GM19025 (cell line): ENCODE results near the gene SULT1E1.

ENCODE experiments used
- ATAC-seq: cut with Tn5 transposase; IDR thresholded peaks from one replicate; pipeline ENCODE4 v1.9.1; 2021; ENCODE audit warnings: mild to moderate bottlenecking, low read depth, moderate library complexity; ENCODE audit not compliant: unreplicated experiment

Gene SULT1E1, protein sequence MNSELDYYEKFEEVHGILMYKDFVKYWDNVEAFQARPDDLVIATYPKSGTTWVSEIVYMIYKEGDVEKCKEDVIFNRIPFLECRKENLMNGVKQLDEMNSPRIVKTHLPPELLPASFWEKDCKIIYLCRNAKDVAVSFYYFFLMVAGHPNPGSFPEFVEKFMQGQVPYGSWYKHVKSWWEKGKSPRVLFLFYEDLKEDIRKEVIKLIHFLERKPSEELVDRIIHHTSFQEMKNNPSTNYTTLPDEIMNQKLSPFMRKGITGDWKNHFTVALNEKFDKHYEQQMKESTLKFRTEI

DNA sequence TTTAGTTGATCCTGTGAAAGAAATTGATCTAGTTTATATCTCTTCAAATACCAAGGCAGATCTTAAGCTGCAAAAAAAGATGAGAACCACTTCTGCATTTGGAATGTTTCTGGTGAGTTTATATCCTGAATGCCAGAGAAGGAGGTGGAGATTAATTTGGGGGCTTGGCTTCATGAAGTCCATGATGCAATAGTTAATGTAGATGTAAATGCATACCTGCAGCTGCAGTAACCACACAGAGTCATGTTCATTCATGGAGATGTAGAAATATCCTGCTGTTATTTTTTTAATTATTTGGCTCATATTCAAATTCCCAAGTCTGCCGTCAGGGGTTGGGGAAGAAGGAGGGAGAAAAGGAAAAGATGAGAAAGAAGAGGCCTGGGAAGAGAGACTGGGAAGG lies at the start of gene SULT1E1:
TSS of gene SULT1E1 (minus strand) at position 94 of the 400 bp plus-strand sequence. CDS start 2,501 bp downstream, outside the sequence.
- ATAC-seq = no peak

DNA sequence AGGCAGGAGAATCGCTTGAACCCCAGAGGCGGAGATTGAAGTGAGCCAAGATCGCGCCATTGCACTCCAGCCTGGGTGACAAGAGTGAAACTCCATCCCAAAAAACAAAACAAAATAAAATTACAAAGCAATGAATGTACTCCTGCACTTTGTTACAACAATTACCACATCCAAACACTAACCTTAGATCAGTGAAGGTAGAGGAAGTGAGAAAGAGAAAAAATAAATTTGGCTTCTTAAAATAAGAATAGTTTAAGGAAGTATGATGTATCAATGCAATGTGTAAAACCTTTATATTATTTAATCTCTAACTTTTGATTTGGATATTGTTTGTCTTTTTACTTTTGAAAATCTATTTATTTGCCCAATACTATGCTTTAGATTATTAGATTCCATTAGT lies 49.2 kb upstream of the SULT1E1 start:
- no peak for ATAC-seq

DNA sequence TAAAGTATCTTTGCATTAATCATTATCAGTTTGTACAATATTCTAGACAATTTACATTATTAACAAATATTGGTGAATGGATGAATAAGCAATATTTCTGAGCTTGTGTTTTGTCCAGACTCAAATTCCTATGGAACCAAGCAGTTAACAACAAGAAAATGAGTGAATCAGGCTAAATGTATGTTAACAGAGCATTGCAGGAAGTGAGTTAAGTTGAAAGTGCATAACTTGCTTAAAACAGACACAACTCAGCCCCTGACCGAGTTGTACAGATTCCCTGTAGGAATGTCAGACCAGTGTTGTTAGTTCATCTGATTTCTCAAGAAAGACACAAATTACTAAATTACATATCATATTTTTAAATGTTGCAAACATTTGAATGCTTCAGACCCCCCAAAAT lies 47.2 kb upstream of the SULT1E1 start:
- no peak for ATAC-seq

DNA sequence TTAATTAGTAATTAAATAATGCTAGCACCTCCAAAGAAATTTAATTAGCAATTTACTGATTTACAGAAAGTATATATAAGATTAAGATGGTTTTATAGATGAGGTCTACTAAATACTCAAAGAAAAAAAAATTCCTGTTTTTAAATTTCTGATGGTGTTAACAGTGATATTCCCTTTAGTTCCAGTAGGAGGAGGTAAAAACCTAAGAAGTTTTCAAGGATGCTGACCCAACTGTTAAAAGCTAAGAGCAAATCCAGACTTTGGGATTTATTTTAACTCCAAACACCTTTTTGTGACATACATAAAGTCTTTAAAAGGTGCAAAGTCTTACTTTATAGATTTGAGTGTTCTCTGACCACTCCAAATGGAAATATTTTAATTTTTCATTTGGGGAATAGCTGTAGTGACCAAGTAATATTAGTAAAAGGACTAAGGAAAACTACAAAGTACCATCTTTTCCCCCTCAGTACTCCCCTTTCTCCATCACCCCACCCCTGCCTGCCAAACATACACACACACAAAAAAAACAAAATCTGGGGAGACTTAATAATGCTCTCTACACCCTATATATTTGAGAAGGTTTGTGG lies 36.7 kb upstream of the SULT1E1 start:
- no peak for ATAC-seq

DNA sequence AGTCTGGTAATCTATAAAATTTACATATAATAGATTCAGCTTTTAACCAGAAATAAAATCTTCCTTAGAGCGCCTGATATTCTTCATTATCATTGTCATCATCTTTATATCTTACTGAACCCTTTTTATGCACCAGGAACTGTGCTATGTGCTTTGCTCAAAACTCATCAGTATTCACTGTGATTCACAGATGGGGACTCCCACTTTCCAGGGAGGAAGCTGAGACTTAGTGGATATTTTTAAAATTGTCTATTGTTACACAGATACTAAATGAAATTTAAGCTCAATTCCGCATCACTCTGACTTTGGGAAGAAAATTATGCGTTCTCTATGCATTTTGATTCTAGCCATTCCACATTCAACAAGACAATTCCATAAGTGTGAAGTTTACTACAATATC lies 34.8 kb upstream of the SULT1E1 start:
- no peak for ATAC-seq

DNA sequence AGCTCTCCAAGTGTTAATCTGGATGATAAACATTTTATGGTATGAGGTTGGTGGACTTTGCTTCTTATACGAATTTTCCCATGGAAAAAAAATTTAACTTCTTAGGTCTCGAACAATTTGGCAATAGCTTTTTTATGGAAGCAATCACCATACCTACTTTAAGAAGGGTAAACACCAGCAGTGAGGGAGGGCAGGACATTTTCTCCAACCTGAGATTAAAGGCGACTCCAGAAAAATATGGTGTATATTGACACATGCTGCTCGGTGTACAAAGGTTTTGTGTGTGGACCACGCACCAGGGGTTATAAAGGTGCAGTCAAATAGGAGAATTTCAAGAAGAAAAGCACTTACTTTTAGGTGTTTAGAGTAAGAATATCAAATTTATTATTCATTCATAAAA lies 34.2 kb upstream of the SULT1E1 start:
- no peak for ATAC-seq

DNA sequence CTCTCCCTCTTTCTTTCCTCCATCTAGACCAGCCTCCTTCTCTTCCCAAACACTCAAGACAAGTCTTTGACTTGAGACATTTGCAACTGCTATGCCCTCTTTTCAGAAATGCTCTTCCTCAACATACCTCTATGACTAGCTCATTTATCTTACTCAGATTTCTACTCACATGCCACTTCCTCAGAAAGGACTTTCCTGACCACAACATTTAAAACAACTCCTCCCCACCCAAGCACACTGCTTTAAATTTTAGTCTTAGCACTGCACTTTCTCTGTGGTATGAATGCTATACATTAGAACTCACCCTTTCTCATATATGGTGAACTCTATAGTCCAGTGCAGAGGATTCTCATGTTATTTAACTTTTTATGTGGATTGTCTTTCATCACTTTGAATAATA lies 28.4 kb upstream of the SULT1E1 start:
- no peak for ATAC-seq

DNA sequence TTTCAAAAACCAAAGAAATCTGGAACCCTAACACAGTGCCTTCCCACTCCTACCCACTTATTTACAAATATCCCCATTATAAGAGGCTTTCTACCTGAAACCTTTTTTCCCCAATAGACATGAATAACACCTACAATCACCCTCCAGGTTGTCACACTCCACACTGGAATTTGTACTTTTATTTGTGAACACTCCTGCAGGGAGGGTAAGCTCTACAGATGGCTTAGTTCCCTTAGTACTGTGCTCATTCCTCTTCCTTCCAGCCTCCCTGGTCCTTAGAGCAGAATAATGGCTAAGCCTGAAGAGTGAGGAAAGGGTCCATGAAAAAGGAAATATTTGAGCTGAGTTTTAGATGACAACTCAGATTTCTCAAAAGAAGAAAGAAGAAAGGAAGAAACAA lies 22.2 kb upstream of the SULT1E1 start:
- ATAC-seq = no peak

DNA sequence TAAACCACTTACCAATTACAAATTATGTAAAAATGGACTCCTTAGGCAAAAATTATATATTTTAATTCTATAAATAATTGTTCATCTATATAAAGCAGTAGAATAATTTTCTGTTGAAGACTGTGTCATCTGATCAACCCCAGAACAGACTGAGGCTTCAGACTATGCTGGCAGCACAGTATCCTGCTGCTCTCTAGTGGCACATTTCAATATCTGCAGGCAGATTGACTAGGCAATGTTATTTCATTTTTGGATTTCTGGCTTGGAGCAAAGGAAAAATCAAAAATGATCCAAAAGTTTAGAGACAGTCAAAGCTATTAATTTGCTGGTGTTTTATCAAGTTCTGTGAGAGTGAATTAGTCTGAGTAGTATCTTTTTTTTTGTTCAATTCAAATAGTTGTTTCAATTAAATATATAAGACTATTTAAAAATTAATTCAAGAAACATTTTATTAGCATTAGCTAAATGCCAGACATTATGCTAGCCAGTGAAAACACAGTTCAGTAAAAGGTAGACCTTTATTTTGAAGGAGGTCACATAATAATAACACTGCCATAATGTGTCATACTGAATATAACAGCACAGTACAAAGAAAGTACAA lies 21.3 kb upstream of the SULT1E1 start:
- ATAC-seq = peak; percentile 59

DNA sequence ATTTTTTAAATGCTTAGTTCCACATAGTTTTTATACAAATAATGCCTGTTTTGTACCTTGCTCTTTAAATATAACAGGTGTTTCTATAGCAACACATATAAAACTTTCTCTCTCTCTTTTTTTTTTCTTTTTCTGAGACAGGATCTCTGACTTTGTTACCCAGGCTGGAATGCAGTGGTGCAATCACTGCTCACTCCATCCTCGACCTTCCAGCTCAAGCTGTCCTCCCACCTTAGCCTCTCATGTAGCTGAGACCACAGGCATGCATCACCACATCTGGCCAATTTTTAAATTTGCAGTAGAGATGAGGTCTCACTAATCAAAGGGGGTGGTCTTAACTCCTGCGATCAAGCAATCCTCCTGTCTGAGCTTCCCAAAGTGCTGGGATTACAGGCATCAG lies 18.3 kb upstream of the SULT1E1 start:
- no peak for ATAC-seq

DNA sequence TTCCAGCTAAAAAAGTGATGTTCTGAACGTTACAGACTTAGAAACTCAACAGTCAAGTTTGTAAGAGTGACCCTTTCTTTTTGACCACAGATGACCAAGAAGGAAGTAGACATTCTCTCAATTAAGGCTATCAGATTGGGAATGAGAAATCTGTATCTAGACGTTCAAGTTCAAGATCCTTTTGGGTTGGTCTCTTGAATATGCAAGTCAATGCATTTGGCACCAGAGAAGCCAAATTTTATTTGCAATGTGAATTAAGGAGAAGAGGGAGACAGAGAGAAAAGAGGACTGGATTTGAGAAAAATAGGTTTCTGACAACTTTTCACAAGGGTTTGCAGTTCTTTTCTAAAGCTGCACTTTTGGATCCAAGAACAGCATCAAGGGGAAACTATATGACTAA lies 17.5 kb upstream of the SULT1E1 start:
- no peak for ATAC-seq

DNA sequence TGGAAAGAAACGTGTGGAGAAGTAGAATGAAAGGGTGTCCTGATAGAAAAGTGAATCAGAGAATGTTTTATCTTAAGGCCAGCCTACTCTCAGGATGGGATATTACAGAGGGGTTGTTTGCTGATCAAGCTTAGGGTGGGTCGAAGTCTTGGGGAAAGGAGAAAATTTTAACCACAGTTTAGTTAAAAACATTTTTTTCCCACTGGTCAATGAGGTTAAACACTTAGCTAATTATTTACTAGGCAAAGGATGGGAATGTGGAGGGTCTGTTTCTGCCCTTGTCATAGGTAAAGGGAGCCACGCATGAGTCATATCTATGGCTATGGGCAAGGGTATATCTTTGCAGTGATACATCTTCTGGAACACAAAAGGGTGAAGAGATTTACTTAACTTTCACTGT lies 16.1 kb upstream of the SULT1E1 start:
- no peak for ATAC-seq

DNA sequence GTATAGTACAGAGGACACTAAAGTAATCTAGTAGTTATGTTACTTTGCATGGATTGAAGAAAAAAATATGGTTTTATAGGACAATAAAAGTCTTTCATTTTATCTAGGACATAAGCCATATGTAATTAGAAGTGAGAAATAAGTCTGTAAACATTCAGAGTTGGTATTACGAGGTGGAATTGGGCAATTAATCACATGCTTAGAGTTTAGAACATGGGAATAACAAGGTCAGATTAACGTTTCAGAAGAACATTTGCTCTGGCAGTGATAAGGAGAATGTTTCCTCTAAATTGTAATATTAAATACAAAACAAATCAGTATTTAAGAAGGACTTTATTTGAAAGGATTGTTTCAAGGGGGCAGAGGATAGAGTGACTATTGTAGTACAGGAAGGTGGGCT lies 15.6 kb upstream of the SULT1E1 start:
- no peak for ATAC-seq

DNA sequence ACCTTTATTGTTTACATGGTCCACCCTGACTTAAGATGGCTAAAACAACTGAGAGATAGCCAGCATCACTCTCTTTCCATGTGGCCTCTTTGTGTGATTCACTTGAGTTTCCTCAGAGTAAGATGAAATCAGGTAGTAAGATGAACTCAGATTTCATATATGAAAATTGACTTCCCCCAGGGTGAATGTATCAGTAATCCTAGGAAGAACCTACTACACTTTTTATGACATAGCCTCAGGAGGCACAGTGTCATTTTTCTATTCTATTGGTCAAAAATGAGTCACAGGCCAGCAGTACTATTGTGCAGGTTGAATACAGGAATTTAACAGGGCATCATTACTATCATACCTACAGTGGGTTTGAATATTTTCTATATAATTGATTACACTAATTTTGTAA lies 14.6 kb upstream of the SULT1E1 start:
- no peak for ATAC-seq

DNA sequence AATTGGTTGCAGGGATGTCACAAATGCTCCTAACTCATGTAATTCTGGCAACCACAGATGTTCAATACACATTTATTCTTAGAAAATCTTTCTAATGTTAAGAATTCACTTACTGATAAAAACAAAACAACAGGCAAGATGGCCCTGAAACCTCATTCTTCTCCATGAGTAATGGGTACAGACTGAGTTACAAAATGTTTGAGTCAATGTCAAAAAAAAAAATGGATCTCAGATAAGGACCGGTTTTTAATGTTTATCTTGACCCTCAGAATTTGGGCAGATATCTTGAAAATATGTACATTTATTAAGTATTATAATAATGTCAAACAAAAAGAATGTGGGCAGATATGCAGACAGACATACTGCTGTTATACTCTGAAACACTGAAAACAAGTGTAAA lies 1.8 kb upstream of the SULT1E1 start:
- no peak for ATAC-seq

DNA sequence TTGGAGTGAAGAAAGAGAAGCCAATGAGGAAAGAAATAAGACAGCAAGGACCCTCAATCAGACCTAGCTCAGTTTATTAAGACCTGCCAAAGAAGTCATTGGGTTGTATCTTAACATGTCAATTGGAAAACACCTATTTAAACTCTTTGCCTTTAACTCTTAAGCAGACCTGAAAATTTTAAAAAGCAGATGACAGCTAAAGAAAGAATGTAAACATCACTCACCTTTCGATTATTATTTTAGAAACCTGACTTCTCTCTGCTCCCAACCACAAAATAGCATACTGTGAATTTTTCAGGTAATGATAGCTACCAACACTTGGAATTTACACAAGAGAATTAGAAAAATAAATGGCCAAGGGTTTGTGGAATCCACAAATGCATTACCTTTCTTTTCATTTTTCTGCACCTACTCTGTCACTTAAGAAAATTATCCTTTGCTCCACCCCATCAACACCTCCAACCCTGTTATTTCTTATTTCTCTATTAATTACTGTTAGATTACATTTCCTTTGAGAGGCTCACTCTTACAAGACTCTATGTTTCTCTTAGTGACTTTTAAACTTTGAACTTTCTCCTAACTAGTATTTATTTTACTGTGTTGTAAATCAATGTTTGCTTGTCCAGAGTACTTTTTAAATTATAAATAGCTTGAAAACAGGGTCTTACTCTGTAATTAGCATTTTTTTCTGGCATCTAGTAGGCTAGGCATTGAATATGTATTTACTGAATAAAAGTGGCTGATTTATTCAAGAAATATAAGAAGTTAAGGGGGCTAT lies 765 bp upstream of the SULT1E1 start:
- no peak for ATAC-seq

DNA sequence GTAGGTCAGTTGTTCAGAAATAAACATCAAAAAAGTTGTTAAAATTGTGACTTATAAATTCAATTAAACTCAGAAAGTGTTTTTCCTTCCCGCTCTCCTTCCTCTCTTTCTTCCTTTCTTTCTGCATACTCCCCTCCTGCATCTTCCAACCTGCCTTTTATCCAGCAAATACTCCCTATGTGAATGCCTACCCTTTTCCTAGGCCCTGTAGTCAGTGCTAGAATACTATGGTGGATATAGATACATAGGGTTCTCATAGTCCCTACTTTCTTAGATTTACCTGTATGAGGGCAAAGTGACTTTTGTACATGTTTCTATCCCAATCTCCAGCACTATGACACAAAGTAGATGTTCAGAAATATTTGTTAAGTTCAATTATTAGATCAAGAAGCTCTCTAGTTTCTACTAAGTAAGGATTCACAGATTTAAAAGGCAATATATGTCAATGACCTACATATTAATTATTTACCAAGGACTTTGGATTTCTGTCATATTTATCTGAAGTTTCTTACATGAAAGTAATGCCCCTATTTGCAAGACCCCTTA lies 732 bp downstream of the SULT1E1 start:
- no peak for ATAC-seq

DNA sequence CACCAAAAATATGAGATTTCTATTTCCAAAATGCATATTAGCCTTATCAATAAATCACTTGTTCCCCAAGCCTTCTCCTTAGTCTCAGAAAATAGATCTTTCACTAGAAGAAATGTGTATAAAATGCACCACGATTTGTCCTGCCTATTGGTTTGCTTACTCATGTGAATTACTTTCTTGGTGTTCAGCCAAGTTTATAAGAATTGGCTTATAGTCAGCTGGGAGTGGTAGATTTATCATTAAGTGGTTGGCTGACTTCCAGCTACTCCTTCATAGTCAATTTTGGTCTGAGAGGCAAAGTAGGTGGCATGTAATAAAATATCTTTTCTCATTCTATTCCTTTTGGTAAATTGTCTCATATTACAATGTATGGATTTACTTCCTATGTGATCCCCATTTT lies 1.3 kb downstream of the SULT1E1 start:
- no peak for ATAC-seq

DNA sequence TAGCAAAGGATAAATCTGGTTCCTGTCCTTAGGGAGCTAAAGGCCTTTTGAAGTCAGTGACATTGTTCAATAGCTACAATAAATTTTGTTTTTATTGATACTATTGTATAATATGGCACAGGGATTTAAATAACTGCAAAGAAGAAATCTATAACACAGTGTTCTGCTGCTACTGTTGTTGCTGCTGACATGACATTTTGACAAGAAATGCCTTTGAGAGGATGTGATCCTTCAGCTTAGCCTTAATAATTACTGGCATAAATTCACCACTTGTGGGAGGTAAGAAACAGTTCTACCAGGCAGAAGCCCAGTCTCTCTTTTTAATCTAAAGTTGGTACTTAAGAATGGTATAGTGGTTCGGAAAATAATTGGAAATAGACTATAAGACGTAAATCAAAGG lies 4.1 kb downstream of the SULT1E1 start:
- ATAC-seq = no peak

DNA sequence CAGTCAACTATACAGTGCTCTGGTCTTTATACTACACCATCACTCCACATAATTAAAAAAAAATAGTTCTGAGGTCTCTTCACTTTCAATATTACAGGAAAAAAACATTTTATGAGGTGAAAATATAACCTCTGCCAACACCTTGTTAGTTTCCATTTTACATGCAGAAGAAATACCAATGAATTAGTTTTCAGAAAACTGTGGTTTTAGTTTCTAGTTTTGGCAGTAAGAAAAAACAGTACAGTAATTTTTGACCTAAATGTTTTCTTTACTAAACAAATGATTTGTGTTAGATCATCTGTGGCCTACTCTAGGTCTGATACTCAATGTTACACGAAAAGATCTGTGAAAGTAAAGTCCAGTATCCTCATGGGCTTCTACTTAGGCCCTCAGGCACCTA lies 10.0 kb downstream of the SULT1E1 start:
- ATAC-seq = peak; percentile 94

DNA sequence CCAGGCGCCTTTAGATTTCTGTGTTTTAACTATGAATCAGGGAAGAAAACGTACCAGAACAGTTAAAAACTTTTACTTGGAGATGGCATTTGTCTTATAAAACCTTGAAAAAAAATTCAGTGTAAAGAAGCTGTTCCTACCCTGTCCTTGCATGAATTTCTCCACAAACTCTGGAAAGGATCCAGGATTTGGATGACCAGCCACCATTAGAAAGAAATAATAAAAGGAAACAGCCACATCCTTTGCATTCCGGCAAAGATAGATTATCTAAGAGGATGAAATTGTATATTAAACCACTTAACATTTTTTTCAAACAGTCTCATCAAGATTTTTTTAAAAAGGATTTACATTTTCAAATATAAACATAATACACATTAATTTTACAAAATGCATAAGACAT lies 10.6 kb downstream of the SULT1E1 start:
- no peak for ATAC-seq
